ENCODE results near the gene PHOSPHO1. TPM values are rescaled to one million over a fixed set of nuclear protein-coding genes. Genes with fewer than 3 reads are reported as not detected.
A peak's percentile ranks its signal among the peaks of the same experiment; 100 is the strongest.
"Not testable (repeated sequence)": the region's sequence is repeated elsewhere in the genome, so short reads cannot be mapped to it uniquely, and the experiment has no call there.

PHOSPHO1 gene
- total RNA-seq, 1 donor from 2014 or later, result not detected

GRCh38 chr17:49269356-49269755 lies 38.8 kb upstream of the PHOSPHO1 start:
- Histone ChIP-seq H3K4me3 (no peak overlapping the region), H3K9me3 (no peaks in the 10 kb centered on the region), H3K36me3 (no peaks in the 10 kb centered on the region), H3K27ac (no peak overlapping the region), H3K27me3 (no peaks in the 10 kb centered on the region), H3K4me1 (no peaks in the 10 kb centered on the region)
- no peak for TF ChIP-seq CTCF (IDR thresholded peaks at IDR 0.05)
- intact Hi-C loops (cut with DNase I), result no loop called here
- no peak for DNase-seq (ENCODE audit: low spot score in 2 of 2)

- no peaks in the 10 kb centered on the region for H3K36me3 ChIP-seq
- intact Hi-C loops (cut with DNase I), result no loop called here
- no peaks in the 10 kb centered on the region for H3K9me3 ChIP-seq
- H3K27ac ChIP-seq, result no peak overlapping the region
- no peak for DNase-seq (ENCODE audit: low spot score in 2 of 2)
- no peaks in the 10 kb centered on the region for H3K4me1 ChIP-seq
- H3K27me3 ChIP-seq, result no peaks in the 10 kb centered on the region
- no peak for TF ChIP-seq CTCF (IDR thresholded peaks at IDR 0.05)
- H3K4me3 ChIP-seq, result no peak overlapping the region
Measured at GRCh38 chr17:49267912-49268311, 37.3 kb upstream of the PHOSPHO1 start.

- DNase-seq (ENCODE audit: low spot score in 2 of 2), result no peak
- H3K36me3 ChIP-seq, result no peaks in the 10 kb centered on the region
- H3K27me3 ChIP-seq, result no peaks in the 10 kb centered on the region
- TF ChIP-seq CTCF (IDR thresholded peaks at IDR 0.05), result no peak
- no peaks in the 10 kb centered on the region for H3K9me3 ChIP-seq
- H3K27ac ChIP-seq, result no peak overlapping the region
- no peak overlapping the region for H3K4me3 ChIP-seq
- no peaks in the 10 kb centered on the region for H3K4me1 ChIP-seq
- intact Hi-C loops (cut with DNase I), result no loop called here
Measured at GRCh38 chr17:49266233-49266632, 35.6 kb upstream of the PHOSPHO1 start.

GRCh38 chr17:49261540-49261939 lies 31.0 kb upstream of the PHOSPHO1 start:
- H3K27ac ChIP-seq; DNase-seq (ENCODE audit: low spot score in 2 of 2); H3K9me3 ChIP-seq; H3K4me3 ChIP-seq; H3K27me3 ChIP-seq; H3K4me1 ChIP-seq; H3K36me3 ChIP-seq; intact Hi-C loops (cut with DNase I): not testable (repeated sequence)

- no peaks in the 10 kb centered on the region for H3K27me3 ChIP-seq
- peaks cover 0 to 4% of the 10 kb centered on the region in 2 donors for H3K4me1 ChIP-seq
- no peaks in the 10 kb centered on the region for H3K9me3 ChIP-seq
- H3K4me3 ChIP-seq, result peak overlapping the region; percentile 64 to 93
- intact Hi-C loops (cut with DNase I), result no loop called here
- peak overlapping the region; percentile 79 to 93 for H3K27ac ChIP-seq
- peak; percentile 15 to 80 for DNase-seq (ENCODE audit: low spot score in 2 of 2)
- no peak for TF ChIP-seq CTCF (IDR thresholded peaks at IDR 0.05)
- H3K36me3 ChIP-seq, result no peaks in the 10 kb centered on the region
Measured at GRCh38 chr17:49260817-49261291, 30.3 kb upstream of the PHOSPHO1 start.

- no peaks in the 10 kb centered on the region for H3K36me3 ChIP-seq
- no peak for TF ChIP-seq CTCF (IDR thresholded peaks at IDR 0.05)
- peaks cover 0 to 4% of the 10 kb centered on the region in 2 donors for H3K4me1 ChIP-seq
- no peaks in the 10 kb centered on the region for H3K27me3 ChIP-seq
- H3K4me3 ChIP-seq, result peak overlapping the region; percentile 64 to 93
- peak; percentile 15 to 80 for DNase-seq (ENCODE audit: low spot score in 2 of 2)
- no peaks in the 10 kb centered on the region for H3K9me3 ChIP-seq
- intact Hi-C loops (cut with DNase I), result no loop called here
- H3K27ac ChIP-seq, result peak overlapping the region; percentile 79 to 93
Measured at GRCh38 chr17:49260011-49260816, 29.6 kb upstream of the PHOSPHO1 start.

All from ascending aorta (tissue), 2 donors.